GM12878 (cell line): ENCODE data around the gene CCDC127. TPM values are rescaled to one million over a fixed set of nuclear protein-coding genes. Genes with fewer than 3 reads are reported as not detected.

Experiments used
- ATAC-seq: fragments of 200-7000 bp; cut with Tn5 transposase; 3 replicates; pipeline ENCODE4 v1.9.1; 2020; ENCODE audit warnings: mild to moderate bottlenecking, moderate library complexity
- BruUV-seq: library from RNA; stranded (reverse); fragments of 400-500 nt; replicated peaks from 2 replicates; lab custom pipeline; 2021; lab: Mats Ljungman, UMichigan
- CTCF ChIA-PET: fragments of 300-600 bp; sonication (Branson Sonifier 250); formaldehyde crosslinking; extraction: SDS; loops from one replicate; lab custom pipeline; 2021; ENCODE audit warnings: inconsistent platforms; lab: Yijun Ruan, JAX
- POLR2A ChIA-PET: fragments of 350-600 bp; formaldehyde crosslinking; extraction: SDS; loops from one replicate; lab custom pipeline; 2021; ENCODE audit warnings: inconsistent platforms; lab: Charles Lee
- RAD21 ChIA-PET: fragments of 300-600 bp; sonication (Branson Sonifier 250); formaldehyde crosslinking; loops from one replicate; lab custom pipeline; 2023; ENCODE audit warnings: antibody characterized with exemption; ENCODE audit not compliant: unreplicated experiment; lab: Charles Lee
- SMC1A ChIA-PET: fragments of 300-600 bp; sonication (Branson Sonifier 250); formaldehyde crosslinking; loops from one replicate; lab custom pipeline; 2023; ENCODE audit not compliant: unreplicated experiment, uncharacterized antibody; lab: Charles Lee
- DNase-seq: peaks from one replicate; pipeline ENCODE4 v3.0.0-alpha.2; 2011; ENCODE audit warnings: low read depth, low spot score
- FAIRE-seq: peaks from 3 replicates; lab custom pipeline; 2011; peaks lifted over from hg19 to GRCh38; lab: Jason Lieb, UNC
- H2AFZ ChIP-seq: 2 replicates; pipeline ENCODE4 v1.6.0; 2011; ENCODE audit warnings: low read depth, low read length, control low read depth; ENCODE audit not compliant: control insufficient read depth
- H3K27ac ChIP-seq: 2 replicates; pipeline ENCODE4 v1.5.1; 2011; ENCODE audit warnings: control low read depth; ENCODE audit not compliant: control insufficient read depth, insufficient read depth
- H3K27me3 ChIP-seq, 2 experiments: replicated peaks in 1 of 2; 2 replicates each; pipeline versions ENCODE4 v1.6.0 to v1.6.1; 2011; ENCODE audit warnings: low read length in 1 of 2; ENCODE audit not compliant: control insufficient read depth in 2 of 2, insufficient read depth in 2 of 2
- H3K36me3 ChIP-seq, 2 experiments: 2 replicates each; pipeline ENCODE4 v1.5.1; 2011; ENCODE audit warnings: low read length in 1 of 2; ENCODE audit not compliant: control insufficient read depth in 2 of 2, insufficient read depth in 2 of 2
- H3K4me1 ChIP-seq: 2 replicates; pipeline ENCODE4 v1.6.1; 2011; ENCODE audit warnings: mild to moderate bottlenecking, low read length, moderate library complexity, mixed read lengths; ENCODE audit not compliant: control insufficient read depth, insufficient read depth
- H3K4me2 ChIP-seq: 2 replicates; pipeline ENCODE4 v1.6.0; 2011; ENCODE audit warnings: control low read depth; ENCODE audit not compliant: control insufficient read depth, insufficient read depth
- H3K4me3 ChIP-seq: fragments of 200-600 bp; sonication (generic); 2 replicates; pipeline ENCODE4 v1.5.1; 2016
- H3K79me2 ChIP-seq: 2 replicates; pipeline ENCODE4 v1.6.0; 2011; ENCODE audit warnings: low read length; ENCODE audit not compliant: control insufficient read depth, insufficient read depth
- H3K9ac ChIP-seq: 2 replicates; pipeline ENCODE4 v1.8.0; 2011; ENCODE audit warnings: low read length, control low read depth, mixed read lengths; ENCODE audit not compliant: control insufficient read depth, insufficient read depth
- H3K9me3 ChIP-seq: replicated peaks from 3 replicates; pipeline ENCODE4 v1.5.1; 2011; ENCODE audit warnings: mild to moderate bottlenecking, low read length; ENCODE audit not compliant: control insufficient read depth, insufficient read depth
- H4K20me1 ChIP-seq: 2 replicates; pipeline ENCODE4 v1.6.0; 2011; ENCODE audit not compliant: control insufficient read depth, insufficient read depth
- CTCF ChIP-seq, 3 experiments: IDR thresholded peaks in 2 of 3; conservative IDR thresholded peaks in 1 of 3; 2 replicates each; pipeline ENCODE4 v1.5.1; 2011; ENCODE audit warnings: low read depth in 3 of 3, low read length in 3 of 3, mild to moderate bottlenecking in 3 of 3, control low read depth in 2 of 3, moderate library complexity in 2 of 3, inconsistent platforms in 1 of 3, mixed read lengths in 1 of 3; ENCODE audit not compliant: control insufficient read depth in 2 of 3, insufficient read depth in 1 of 3; ENCODE audit errors: extremely low read depth in 1 of 3
- ETV6 ChIP-seq, 2 experiments: fragments of 450-650 bp in 1 of 2; IDR thresholded peaks in 1 of 2; conservative IDR thresholded peaks in 1 of 2; 2 replicates each; pipeline ENCODE4 v1.6.1; 2014; ENCODE audit warnings: antibody characterized with exemption in 1 of 2, borderline replicate concordance in 1 of 2, low read depth in 1 of 2, mild to moderate bottlenecking in 1 of 2, moderate library complexity in 1 of 2
- EZH2 ChIP-seq: IDR thresholded peaks from 2 replicates; pipeline ENCODE4 v1.6.1; 2012; ENCODE audit warnings: low read depth, mild to moderate bottlenecking, control low read depth, inconsistent platforms, low read length, borderline replicate concordance; ENCODE audit not compliant: control insufficient read depth
- PBX3 ChIP-seq: IDR thresholded peaks from 2 replicates; pipeline ENCODE4 v1.6.1; 2011; ENCODE audit warnings: mild to moderate bottlenecking, low read depth, low read length, moderate library complexity; ENCODE audit not compliant: insufficient replicate concordance
- ZBED1 ChIP-seq: IDR thresholded peaks from 2 replicates; pipeline ENCODE4 v1.6.1; 2016; ENCODE audit warnings: borderline replicate concordance
- ZNF207 ChIP-seq: fragments of 450-650 bp; IDR thresholded peaks from 2 replicates; pipeline ENCODE4 v1.6.1; 2014; ENCODE audit warnings: antibody characterized with exemption, mild to moderate bottlenecking, borderline replicate concordance
- WGBS: methylation state at CpG from one replicate; pipeline ENCODE4 v1.1.6; 2016; ENCODE audit warnings: low lambda C conversion rate; ENCODE audit not compliant: insufficient replicate concordance, insufficient coverage; ENCODE audit errors: missing lambda C conversion rate; 5-methylcytosine and 5-hydroxymethylcytosine counted together
- in situ Hi-C: fragments of 300-500 bp; cut with MboI; formaldehyde crosslinking; loops from 9 replicates; pipeline ENCODE4 v1.14.3; 2018; ENCODE audit warnings: mixed read lengths
- intact Hi-C: fragments of 100-400 bp; cut with micrococcal nuclease; formaldehyde crosslinking; loops from one replicate; pipeline ENCODE4 v1.14.2; 2022; ENCODE audit not compliant: unreplicated experiment
- polyA plus RNA-seq, 11 experiments: library from polyadenylated mRNA; depleted of rRNA in 4 of 11; unstranded in 6 of 11; stranded (reverse) in 5 of 11; fragments of >200 nt; fragmentation: Nextera tagmentation in 4 of 11; fragmentation: Illumina TruSeq in 1 of 11; extraction: Ambion mirVana in 4 of 11; extraction: Trizol in 1 of 11; gene quantifications; 1 replicate in 1 of 11; 2 replicates in 10 of 11; pipeline versions ENCODE4 v1.2.1 to v1.2.3, GENCODE V29; 2011 to 2016; ENCODE audit warnings: inconsistent platforms in 2 of 11, missing spikeins in 2 of 11, low read depth in 1 of 11
- total RNA-seq, 4 experiments: library from RNA; depleted of rRNA in 3 of 4; stranded (reverse); fragments of >200 nt in 3 of 4; fragmentation: Illumina TruSeq in 1 of 4; extraction: Trizol in 1 of 4; gene quantifications; 2 replicates each; pipeline versions ENCODE4 v1.2.1 to v1.2.3, GENCODE V29; 2013 to 2021
- TF ChIP-seq, protein P1 (sequence below): IDR thresholded peaks from 2 replicates; pipeline ENCODE4 v1.6.1; 2011; ENCODE audit warnings: borderline replicate concordance, low read depth, mild to moderate bottlenecking, moderate library complexity, mixed read lengths, low read length; ENCODE audit not compliant: insufficient read depth; ENCODE audit errors: extremely low read length

Gene CCDC127
- total and polyA plus RNA-seq, 10 of the 15 experiments (the other 5 are each of a cell fraction or from before 2014, with no cell fraction given), result 1.9 to 6.9 (median 2.9) TPM

DNA sequence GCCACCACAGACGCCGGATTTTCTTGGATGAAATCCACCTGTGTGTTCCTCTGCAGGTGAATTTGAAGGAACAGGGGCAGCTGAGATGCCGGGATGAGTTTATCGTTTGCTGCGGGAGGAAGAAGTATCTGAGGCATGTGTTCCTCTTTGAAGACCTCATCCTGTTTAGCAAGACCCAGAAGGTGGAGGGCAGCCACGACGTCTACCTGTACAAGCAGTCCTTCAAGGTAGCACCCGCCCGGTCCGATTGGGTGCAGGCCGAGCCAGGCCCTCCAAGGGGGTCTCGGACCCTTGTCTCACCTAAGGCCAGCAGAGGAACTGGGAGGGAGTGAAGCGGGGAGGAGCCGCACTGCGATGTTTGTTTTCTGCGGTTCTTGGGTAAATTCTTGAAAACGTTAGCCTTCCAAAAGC lies 45.1 kb downstream of the CCDC127 start (continued):
- TF ChIP-seq CTCF (IDR thresholded peaks at IDR 0.05 in 2 of 3, conservative IDR thresholded peaks at IDR 0.05 in 1 of 3; ENCODE audit: control insufficient read depth in 2 of 3, extremely low read depth in 1 of 3, insufficient read depth in 1 of 3, low read depth in 3 of 3, low read length in 3 of 3), result no peak
- TF ChIP-seq ZBED1, result no peak
- no peak for TF ChIP-seq PBX3
- TF ChIP-seq, protein P1, sequence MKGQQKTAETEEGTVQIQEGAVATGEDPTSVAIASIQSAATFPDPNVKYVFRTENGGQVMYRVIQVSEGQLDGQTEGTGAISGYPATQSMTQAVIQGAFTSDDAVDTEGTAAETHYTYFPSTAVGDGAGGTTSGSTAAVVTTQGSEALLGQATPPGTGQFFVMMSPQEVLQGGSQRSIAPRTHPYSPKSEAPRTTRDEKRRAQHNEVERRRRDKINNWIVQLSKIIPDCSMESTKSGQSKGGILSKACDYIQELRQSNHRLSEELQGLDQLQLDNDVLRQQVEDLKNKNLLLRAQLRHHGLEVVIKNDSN, result no peak

GRCh38 chr5:172421-172820 lies 45.5 kb downstream of the CCDC127 start:
- BruUV-seq, result no TSS peak
- DNase-seq (no peak), FAIRE-seq (no peak), ATAC-seq (no peak)
- H3K27ac ChIP-seq, result no peak overlapping the region
- H3K9ac ChIP-seq, result no peak overlapping the region
- RAD21 ChIA-PET, result no interaction called here
- H3K4me1 ChIP-seq, result no peaks in the 10 kb centered on the region
- WGBS, result 56% methylated on average over 13 of the region's 13 CpGs
- peaks cover 0 to 3% of the 10 kb centered on the region in 2 experiments; a peak in 2 of 4 replicates for H3K27me3 ChIP-seq
- CTCF ChIA-PET, result no interaction called here
- H3K79me2 ChIP-seq, result no peaks in the 10 kb centered on the region
- TF ChIP-seq, protein P1, result no peak
- TF ChIP-seq EZH2, result no peak
- TF ChIP-seq CTCF (IDR thresholded peaks at IDR 0.05 in 2 of 3, conservative IDR thresholded peaks at IDR 0.05 in 1 of 3; ENCODE audit: control insufficient read depth in 2 of 3, extremely low read depth in 1 of 3, insufficient read depth in 1 of 3, low read depth in 3 of 3, low read length in 3 of 3), result no peak
- no peak for TF ChIP-seq ETV6 (conservative IDR thresholded peaks at IDR 0.05 in 1 of 2, IDR thresholded peaks at IDR 0.05 in 1 of 2; ENCODE audit: borderline replicate concordance in 1 of 2, low read depth in 1 of 2)
- no peak for TF ChIP-seq ZNF207
- in situ Hi-C loops, result no loop called here
- intact Hi-C loops, result no loop called here
- no peak overlapping the region for H2AFZ ChIP-seq
- H3K4me3 ChIP-seq, result no peak overlapping the region
- SMC1A ChIA-PET, result no interaction called here
- POLR2A ChIA-PET, result no interaction called here
- no peak overlapping the region for H3K4me2 ChIP-seq
- no peaks in the 10 kb centered on the region for H4K20me1 ChIP-seq
- H3K36me3 ChIP-seq, result no peaks in the 10 kb centered on the region
- no peaks in the 10 kb centered on the region for H3K9me3 ChIP-seq
